HG02885 (cell line): Measurements from ENCODE around the gene WFS1.

Experiments used
- ATAC-seq: cut with Tn5 transposase; IDR thresholded peaks from one replicate; pipeline ENCODE4 v1.9.1; 2021; ENCODE audit warnings: mild to moderate bottlenecking; ENCODE audit not compliant: unreplicated experiment, poor library complexity

Gene WFS1

GRCh38 chr4:6277935-6278800 is 8.5 kb downstream of the WFS1 start:
- ATAC-seq: no peak

GRCh38 chr4:6278801-6279197 is 9.1 kb downstream of the WFS1 start:
- peak; percentile 95 for ATAC-seq

- ATAC-seq: no peak
Measured at GRCh38 chr4:6279582-6280289, 10.1 kb downstream of the WFS1 start.

DNA sequence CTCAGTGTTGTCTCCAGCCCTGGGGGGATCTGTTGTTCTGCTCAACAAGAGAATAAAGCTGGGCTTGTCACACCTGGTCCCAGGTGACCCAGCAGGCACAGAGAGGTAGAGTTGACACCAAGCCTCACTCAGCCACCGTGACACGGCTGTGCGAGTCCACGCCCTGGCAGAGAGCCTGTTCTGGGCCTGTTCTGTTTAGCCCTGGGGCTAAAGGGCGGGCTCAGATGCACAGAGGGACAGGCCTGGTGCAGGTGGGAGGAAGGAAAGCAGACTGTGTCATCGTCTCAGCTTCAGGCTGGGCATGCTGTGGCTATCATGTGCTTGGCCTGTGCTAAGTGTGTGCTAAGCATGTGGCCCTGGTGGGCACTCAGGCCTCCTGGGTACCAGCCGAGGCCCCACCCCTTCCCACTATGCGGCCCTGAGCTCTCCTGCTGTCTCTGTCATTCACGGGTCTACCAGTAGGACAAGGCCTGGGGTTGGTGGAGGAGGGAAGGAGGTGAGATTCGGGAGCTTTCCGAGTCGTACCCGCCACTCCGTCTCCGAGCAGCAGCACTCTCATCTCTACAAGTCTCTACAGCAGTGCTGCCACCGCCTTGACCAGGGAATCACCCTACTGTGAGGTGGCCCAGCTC is 10.8 kb downstream of the WFS1 start:
- ATAC-seq: no peak

DNA sequence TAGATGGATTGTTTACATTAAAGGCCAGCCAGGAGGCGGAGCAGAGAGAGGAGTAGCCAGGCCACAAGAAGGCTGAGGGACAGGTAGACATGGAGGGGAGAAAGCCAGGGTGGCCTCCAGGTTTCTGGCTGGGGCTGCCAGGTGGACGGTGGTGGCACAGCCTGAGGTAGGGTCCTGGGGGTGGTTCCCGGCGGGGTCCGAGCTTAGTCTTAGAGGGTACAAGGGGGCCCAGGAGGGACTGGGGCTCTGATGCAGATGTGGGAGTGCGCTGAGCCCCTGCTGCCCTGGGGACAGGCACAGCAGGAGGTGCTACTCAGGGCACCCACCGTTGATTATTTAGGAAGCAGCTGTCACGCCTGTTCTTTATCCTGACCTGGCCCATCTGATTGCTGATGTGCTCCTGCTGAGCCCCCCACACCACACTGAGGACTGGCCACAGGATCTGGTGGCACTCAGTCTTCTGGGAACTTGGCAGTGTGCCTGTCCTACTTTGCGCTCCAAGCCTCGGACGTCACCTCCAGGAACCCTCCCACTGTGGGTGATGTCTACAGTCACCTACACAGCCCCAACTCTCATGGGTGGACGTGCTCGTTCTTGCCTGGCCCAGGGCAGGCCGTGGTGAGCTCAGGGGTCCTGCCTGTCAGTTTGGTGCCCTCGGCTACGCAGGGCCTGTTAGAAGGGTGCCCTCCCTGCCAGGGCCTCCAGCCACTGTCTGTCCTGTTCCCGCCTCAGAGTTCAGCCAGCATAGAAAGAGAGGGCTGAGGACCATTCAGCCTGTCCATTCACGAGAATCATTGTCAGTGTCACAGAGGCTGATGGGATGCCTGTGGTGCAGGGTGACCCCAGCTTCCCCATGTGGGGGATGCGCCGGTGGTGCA is 12.0 kb downstream of the WFS1 start:
- no peak for ATAC-seq

DNA sequence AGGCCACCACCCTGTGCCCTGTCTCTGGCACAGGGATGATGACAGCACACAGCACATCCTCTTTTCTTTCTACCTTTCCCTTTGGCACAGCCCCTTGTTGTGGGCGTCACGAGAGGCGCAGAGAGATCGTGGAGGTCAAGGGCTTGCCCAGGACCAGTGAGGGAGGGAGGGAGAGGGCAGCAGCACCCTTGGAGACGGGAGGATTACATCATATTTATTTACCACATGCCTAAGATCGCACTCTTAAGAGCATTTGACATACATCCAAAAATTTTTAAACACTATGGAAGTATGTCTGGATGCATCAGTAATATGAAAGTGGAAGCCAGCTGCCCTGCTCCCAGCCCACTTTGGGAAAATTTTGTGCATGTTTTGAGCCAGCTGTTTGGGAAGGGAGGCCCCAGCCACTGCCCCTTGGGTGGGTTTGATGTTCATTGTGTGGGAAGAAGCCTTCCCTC is 12.7 kb downstream of the WFS1 start:
- no peak for ATAC-seq

DNA sequence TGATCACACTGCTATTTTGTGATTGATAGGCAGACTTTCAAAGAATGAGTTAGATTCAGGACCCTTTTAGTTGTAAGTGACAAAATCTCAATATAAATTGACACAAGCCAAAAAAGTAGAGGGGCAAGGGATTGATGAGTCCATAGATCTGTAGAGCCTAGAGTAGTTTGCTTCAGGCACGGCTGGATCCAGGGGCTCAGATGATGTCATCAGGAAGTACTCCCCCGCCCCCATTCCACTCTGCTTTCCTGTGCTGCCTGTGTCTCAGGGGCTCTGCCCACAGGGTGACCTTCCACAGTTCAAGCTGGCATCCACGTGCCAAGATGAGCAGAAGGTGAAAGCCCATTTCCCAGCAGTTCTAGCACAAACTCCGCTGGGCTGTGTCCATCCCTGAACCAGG is 13.6 kb downstream of the WFS1 start:
- ATAC-seq: no peak

DNA sequence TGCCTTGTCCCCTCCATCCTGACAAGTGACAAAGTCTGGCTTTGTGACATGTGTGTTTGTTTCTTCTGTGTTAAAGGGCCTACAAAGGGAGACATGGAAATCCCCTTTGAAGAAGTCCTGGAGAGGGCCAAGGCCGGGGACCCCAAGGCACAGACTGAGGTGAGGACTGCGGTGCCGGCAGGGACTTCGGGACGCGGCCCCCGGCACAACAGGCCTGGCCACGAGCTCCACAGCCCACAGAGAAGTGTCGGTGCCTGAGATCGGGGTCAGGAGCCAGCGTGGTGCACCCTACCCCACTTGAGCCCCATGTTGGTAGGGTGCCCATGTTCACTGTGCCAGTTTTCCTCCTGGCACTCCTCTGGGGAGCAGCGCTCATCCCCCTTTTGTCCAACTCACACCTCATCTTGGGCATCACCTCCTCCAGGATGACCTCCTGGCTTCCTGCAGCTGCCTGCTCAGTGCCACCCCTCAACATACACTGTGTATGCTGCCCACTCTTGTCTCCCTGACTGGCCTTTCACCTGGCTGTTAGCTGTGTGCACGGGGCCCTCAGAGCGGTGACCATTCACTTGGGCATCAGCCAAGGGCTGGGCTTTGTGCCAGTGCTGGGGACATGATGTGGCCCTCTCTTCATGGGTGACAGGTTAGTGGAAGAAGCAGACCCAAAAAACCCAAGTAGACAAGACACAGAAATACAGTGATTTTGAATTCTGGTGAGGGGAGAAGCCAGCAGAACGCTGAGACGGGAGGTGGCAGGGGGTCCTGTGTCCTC is 17.6 kb downstream of the WFS1 start:
- no peak for ATAC-seq

DNA sequence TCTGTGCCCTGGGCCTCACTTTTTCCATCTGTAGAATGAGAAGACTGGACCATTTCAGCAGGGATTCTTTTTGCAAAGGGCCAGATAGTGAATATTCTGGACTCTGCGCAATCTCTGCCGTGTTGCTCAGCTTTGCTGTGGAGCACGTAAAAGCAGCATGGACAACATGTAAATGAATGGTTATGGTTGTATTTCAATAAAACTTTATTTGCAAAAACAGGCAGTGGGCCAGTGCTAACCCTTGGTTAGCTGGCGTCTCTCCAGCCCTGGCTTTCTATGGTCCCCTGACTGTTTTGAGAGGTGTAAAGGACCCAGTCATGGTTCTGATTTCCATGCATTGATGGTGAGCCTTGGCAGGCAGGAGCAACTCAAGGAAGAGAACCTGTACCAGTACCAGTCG is 18.7 kb downstream of the WFS1 start:
- ATAC-seq: no peak

GRCh38 chr4:6288871-6289270 is 19.2 kb downstream of the WFS1 start:
- ATAC-seq: no peak

DNA sequence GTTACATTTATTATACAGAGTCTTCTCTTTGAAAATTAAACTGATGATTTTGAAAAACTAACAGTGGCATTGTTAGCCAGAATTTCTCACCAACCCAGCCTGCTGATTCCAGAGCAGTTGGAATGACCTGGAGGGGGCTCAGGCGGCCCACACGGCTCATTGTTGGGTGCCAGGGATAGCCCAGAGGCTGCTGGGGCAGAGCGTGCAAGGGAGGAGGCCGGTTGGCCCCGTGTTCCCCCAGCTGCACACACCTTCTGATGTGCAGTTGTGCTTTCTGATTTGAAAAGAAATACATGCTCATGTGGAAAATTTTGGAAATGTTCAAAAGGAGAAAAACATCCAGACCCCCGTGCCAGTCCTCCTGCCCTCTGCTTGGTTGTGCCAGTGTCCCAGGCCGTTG is 20.6 kb downstream of the WFS1 start:
- no peak for ATAC-seq

DNA sequence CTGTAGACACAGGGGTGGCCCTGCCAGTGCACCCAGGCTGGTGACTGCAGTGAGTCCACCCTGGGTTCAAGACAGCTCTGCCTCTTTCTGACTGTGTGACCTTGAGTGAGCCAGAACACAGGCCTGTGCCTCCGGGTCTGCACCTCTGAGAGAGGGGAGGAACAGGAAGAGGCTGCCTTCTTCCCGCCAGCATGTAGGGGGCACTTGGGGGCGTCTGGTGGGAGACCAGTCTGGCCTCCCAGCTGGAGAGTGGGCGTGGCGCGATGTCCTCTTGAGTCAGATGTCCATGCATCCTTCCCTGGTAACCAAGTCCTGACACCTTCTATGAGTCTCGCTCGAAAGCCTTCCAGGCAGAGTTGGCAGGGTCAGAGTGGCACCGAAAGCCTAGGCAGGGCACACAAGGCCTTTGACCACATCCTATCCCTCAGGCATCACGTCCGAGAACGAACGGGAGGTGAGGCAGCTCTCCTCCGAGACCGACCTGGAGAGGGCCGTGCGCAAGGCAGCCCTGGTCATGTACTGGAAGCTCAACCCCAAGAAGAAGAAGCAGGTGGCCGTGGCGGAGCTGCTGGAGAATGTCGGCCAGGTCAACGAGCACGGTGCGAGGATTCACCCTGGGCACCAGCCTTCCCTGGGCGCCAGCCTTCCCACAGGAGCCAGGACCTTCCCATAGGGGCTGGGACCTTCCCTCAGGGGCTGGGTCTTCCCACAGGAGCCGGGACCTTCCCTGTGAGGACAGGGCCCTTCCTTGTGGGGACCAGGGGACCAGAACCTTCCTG is 21.3 kb downstream of the WFS1 start:
- ATAC-seq: no peak

DNA sequence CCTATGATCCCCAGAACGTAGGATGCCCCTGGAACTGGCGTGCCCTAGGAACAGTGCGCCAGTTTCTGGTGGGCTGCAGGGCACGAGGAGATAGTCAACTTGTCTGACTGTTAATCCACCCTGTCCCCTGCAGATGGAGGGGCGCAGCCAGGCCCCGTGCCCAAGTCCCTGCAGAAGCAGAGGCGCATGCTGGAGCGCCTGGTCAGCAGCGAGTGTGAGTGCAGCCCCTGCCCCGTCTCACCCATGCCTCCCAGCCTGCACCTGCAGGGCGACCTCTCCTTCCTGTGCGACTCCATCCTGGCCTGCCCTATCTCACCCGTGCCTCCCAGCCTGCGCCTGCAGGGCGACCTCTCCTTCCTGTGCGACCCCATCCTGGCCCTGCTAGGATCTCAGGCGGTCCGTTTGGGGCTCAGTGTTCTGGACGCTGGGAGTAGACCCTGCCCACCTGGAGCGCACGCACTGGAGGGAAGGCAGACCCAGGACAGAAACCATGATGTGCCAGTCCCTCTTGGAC is 22.2 kb downstream of the WFS1 start:
- ATAC-seq: no peak

GRCh38 chr4:6292376-6293096 is 22.9 kb downstream of the WFS1 start:
- ATAC-seq: no peak

GRCh38 chr4:6293097-6293445 is 23.4 kb downstream of the WFS1 start:
- ATAC-seq: no peak

DNA sequence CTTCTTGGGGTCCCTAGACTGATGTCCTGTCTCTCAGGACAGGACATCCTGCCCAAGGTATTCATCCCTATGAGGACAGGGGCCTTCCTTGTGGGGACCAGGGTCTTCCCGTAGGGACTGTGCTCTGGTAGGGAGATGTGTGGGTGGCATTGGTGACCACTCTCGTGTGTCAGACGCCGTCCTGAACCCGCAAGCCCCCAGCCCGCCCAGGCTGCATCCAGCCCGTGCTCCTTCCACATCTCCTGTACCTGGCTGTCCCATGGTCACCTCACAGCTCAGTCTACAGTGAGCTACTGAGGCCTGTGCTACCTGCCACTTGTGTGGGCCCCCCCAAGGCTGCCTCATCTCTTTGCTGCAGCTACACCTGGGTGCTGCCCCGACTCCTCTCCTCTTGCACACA is 24.0 kb downstream of the WFS1 start:
- no peak for ATAC-seq

DNA sequence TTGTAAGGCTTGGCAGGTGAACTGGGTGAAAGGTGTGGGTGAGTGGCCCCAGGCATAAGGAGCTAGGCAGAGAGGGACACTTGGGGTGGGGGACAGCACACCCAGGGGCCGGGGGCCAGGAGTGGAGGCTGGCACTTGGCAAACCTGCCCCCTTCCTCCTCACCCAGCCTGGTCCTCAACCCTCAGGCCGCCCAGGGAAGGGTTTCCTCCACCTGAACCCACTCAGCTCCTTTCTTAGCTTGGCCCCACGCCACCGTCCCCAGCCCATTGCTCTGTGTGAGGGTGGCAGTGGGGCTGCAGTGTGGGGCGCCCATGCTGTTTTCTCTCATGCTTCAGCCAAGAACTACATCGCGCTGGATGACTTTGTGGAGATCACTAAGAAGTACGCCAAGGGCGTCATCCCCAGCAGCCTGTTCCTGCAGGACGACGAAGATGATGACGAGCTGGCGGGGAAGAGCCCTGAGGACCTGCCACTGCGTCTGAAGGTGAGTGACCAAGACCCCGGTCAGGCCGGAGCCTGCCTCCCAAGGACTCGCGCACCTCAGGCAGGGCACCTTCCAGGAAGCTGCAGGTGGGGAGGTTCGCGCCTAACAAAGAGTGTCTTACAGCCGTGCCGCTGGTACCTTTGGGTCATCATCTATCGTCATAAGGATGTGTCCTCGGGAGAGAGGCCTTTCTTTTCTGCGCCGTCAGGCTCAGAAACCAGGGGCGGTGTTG is 25.2 kb downstream of the WFS1 start:
- ATAC-seq: no peak
